Superior temporal gyrus (tissue), 1 donor: ENCODE results near the gene PATL2.
"Not testable (repeated sequence)": the region's sequence is repeated elsewhere in the genome, so short reads cannot be mapped to it uniquely, and the experiment has no call there.

Source experiments
- DNase-seq: peaks from one replicate; pipeline ENCODE4 v3.0.0-alpha.2; 2016; ENCODE audit errors: extremely low spot score

The PATL2 gene

DNA sequence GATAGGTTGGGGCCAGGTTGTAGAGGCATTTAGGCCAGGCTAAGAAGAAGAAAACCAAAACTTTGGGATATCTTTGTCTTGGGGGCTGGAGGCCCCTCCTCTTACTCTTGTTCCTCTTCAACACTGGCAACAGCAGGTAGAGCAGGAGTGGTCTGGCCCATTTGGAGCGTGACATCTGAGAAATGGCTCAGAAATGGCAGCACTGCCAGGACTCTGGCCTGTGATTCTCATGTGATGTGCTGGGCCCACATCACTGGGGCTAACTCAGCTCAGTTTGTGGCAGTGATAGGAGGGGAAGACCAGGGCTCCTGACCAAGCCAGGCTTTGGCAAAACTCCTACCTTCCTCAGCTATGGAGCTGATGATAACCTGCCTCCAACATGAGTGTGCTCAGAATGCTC is 18.5 kb downstream of the PATL2 start:
- DNase-seq = no peak

DNA sequence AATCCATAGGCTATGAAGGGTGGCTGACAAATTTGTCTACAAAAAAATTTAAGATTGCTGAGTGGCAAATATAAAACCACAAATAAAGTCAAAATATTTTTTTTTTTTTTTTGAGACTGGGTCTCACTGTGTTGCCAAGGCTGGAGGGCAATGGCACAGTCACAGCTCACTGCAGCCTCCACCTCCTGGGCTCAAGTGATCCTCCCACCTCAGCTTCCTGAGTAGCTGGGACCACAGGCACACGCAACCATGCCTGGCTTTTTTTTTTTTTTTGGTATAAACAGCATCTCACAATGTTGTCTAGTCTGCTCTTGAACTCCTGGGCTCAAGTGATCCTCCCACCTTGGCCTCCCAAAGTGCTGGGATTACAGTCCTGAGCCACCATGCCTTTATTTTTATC is 20.9 kb downstream of the PATL2 start:
- DNase-seq = not testable (repeated sequence)

DNA sequence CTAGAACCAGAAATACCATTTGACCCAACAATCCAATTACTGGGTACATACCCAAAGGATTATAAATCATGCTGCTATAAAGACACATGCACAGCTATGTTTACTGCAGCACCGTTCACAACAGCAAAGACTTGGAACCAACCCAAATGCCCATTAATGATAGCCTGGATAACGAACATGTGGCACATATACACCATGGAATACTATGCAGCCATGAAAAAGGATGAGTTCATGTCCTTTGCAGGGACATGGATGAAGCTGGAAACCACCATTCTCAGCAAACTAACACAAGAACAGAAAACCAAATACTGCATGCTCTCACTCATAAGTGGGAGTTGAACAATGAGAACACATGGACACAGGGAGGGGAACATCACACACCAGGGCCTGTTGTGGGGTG is 21.8 kb downstream of the PATL2 start:
- DNase-seq = not testable (repeated sequence)

DNA sequence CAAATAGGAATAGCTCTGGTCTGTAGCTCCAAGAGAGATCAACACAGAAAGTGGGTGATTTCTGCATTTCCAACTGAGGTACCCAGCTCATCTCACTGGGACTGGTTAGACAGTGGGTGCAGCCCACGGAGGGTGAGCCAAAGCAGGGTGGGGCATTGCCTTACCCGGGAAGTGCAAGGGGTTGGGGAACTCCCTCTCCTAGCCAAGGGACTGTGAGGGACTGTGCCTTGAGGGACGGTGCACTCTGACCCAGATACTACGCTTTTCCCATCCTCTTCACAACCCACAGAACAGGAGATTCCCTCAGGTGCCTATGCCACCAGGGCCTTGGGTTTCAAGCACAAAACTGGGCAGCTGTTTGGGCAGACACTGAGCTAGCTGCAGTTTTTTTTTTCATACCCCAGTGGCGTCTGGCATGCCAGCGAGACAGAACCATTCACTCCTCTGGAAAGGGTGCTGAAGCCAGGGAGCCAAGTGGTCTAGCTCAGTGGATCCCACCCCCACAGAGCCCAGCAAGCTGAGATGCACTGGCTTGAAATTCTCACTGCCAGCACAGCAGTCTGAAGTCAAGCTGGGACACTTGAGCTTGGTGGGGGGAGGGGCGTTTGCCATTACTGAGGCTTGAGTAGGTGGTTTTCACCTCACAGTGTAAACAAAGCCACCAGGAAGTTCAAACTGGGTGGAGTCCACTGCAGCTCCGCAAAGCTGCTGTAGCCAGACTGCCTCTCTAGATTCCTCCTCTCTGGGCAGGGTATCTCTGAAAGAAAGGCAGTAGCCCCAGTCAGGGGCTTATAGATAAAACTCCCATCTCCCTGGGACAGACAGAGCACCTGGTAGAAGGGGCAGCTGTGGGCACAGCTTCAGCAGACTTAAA is 28.1 kb downstream of the PATL2 start:
- DNase-seq = not testable (repeated sequence)

DNA sequence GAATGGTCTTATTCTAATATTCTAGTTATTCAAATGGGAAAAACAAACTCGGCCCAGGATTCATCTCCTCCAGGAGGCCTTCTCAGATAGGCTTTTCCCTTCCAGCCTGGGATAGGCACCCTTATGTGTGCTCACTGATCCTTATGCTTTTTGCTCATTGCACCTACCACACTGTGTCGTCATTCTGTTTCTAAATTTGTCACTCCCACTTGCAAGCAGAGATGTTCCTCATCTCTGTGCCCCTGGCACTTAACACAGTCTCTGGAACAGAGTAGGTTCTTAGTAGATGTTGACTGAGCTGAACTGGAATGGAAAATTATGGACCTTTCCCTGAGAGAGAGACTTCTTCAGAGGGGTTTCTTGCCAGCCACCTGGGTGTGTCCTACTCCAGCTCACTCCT is 28.9 kb downstream of the PATL2 start:
- no peak for DNase-seq

DNA sequence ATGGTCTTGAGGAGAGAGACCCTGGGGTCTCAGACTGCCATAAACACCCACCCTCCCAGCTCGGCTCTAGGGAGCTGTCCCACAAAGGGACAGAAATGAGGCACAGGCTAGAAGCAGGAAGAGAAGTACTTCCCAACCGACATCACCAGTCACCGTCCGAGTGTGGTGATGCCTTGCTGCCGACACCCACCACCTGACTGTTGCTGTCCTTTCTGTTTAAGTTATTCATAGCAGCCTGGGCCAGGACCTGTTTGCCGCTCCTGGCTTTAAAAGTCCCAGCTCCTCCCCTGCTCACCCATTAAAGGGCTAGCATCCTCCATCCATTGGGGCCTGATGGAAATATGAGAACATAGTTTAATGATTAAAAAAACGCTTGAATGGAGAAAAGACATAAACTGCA is 34.4 kb downstream of the PATL2 start:
- no peak for DNase-seq

DNA sequence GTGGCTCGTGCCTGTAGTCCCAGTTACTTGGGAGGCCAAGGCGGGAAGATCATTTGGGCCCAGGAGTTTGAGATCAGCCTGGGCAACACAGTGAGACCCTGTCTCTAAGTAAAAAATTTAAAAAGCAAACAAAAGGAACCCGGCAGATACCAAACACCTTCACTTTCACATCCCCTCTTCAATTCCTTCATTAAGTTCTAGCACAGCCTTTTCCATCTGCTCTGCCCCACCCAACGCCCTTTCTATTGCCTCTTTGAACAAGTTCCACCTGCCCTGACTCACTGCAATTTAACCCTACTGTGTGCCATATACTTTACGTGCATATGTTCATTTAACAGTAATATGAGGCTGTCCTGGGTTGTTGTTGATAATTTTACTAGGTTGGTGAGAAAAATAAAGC is 35.2 kb downstream of the PATL2 start:
- no peak for DNase-seq

DNA sequence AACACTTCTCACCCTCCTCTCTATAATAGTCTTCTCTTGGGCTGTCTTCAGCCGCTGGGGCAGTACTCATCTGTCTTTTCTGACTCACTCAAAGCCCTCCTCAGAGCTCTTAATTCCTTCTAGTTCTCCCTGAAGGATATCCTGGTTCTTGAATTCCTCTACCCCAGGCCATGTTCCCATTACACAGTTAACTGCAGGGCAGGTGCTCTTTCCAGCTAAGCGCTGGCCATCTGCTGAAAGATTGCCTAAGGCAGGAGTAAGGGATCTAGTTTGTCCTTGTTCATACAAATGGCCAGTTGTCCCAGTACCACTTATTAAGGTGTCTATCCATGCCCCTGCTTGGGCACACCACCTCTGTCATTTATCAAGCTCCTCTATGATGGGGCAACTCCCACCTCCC is 37.5 kb downstream of the PATL2 start:
- DNase-seq = no peak

DNA sequence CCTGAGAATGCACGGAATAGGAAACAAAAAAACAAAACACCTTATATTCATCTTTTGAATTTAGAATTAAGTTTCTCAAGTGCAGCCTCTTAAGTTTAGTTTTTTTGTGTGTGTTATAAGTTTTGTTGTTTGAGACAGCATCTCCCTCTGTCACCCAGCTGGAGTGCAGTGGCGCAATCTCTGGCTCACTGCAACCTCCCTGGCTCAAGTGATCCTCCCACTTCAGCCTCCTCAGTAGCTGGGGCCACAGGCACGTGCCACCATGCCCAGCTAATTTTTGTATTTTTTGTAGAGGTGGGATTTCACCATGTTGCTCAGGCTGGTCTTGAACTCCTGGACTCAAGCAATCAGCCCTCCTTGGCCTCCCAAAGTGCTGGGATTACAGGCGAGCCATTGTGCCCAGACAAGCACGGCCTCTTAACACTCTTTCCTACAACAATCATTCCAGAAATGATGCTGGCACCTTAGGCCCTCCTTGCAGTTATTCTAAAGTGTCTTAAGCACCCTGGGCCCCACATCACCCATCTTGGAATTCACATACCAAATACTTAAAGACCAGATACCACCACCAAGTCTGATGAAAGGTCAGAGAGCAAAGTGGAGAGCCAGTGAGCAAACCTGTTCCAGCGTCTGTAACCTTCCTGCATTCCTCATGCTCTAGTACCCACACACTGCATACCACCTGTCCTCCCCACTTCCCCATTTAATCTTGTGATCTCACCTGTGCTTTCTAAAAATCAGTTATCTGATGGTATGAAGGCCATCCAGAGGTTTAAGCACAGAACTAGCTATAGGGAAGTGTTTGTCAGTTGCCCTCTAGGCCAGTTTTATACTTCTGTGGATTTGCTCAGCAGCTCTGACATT is 40.8 kb downstream of the PATL2 start:
- DNase-seq = no peak

DNA sequence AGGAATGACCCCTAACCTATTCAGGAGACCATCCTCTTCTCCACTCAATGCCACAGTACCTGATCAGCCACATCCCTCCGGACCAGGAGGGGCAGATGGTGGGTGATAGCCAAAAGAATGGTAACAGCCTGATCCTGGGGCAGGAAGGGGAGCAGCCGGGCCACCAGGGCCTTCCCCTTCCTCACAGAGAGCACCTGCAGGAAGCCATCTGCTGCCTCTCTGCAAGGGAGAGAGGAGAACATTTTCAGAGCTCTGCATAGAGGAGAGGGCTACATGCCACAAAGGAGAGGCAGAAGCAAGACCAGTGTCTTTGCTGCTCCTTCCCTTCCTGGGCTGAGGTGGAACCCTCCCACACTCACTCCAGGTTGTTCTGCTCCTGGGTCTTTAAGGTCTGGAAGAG is 42.2 kb downstream of the PATL2 start:
- DNase-seq = no peak

DNA sequence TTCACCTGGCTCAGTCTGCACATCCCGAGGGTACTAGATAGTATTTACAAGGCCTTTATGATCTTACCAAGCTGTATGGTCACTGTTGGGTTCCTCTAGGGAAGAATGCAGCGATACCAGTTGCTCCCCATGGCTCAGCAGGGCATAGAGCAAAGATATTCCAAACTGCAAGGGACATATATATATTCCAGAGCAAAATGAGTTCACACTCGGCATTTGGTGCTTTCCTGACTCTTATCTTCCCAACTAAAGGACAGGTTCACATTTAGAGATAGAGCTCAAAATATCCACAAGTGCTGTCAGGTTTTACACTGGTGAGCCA is 44.1 kb downstream of the PATL2 start:
- DNase-seq = no peak

DNA sequence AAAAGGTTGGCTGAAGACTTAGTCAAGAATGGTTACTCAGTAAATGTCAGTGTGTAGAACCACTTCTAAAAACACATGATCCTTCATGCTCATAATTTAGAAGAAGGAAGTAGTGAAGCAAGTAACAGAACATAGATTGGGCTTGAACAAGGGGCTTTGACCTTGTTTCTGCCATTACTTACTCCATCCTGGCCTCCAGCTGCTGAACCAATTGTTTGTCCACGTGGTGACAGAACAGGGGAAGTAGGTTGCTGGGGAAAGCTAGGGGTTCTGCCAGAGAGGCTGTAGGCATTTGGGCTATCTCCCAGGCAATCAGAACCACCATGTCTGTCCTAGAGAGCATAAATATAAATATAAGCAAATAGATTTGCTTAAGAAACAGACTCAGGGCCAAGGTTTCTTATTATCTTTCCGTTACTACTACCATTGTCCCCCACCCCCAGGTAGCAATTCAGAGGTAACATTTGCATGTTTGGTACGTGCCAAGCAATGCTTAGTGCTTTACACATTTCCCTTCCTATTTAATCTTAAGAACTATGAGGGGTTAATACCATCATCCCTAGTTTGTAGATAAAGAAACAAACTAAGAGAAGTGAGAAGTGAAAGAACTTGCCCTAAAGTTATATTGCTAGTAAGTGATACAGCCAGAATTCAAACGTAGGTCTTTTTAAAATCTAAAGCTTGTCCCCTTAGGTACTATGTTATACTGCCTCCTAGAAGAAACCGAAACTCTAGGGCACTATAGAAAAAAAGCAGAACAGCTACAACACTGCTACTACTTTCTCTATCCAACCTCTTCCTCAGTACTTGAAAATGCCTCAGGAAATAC is 44.7 kb downstream of the PATL2 start:
- DNase-seq = no peak

DNA sequence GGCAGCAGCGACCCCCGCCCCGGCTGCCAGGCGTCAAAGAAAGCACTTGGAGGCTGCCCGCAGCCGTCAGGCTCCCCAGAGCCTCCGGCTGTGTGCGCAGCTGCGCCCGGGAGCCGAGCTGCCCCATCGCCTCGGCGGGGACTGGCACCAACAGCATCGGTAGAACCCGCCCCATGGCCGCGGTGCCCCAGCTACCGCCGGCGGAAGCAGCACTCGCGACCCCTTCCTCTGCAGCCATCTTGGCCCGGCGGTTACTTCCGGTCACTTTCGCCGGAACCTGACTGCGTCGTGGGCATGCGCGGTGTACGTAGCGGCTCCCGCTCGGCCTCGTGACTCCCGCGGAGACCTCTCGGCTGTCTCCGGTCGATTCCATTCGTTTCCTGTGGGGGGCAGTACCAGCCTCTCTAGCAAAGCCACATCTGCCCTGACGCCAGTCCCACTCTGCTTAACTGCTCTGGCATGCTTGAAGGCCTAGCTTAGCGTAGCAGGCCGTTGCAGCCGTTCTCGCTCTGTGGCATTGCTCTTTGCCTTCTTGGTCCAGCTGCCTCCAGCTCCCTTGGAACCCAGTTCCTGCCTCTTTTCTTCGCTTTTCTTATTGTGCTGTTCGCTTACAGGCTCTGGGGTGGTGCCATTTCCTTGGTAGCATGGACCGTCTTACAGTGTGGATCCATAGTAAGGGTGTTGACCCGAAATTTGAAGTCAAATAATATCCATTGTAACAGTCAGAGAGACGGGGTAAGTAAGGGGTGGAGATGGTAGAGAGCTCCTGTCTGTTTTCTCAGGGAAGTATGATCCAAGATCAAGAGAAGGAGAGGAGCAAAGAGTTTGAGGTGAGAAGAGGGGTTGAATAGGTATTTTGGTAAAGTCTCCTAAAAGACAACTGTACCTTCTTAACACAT is 47.5 kb downstream of the PATL2 start, which contains the start of gene SPG11:
Gene SPG11, minus strand, starts transcription at position 253 of the 899 bp plus-strand sequence. Its CDS starts 15 bp downstream, at position 238.
- DNase-seq = peak; percentile 99

DNA sequence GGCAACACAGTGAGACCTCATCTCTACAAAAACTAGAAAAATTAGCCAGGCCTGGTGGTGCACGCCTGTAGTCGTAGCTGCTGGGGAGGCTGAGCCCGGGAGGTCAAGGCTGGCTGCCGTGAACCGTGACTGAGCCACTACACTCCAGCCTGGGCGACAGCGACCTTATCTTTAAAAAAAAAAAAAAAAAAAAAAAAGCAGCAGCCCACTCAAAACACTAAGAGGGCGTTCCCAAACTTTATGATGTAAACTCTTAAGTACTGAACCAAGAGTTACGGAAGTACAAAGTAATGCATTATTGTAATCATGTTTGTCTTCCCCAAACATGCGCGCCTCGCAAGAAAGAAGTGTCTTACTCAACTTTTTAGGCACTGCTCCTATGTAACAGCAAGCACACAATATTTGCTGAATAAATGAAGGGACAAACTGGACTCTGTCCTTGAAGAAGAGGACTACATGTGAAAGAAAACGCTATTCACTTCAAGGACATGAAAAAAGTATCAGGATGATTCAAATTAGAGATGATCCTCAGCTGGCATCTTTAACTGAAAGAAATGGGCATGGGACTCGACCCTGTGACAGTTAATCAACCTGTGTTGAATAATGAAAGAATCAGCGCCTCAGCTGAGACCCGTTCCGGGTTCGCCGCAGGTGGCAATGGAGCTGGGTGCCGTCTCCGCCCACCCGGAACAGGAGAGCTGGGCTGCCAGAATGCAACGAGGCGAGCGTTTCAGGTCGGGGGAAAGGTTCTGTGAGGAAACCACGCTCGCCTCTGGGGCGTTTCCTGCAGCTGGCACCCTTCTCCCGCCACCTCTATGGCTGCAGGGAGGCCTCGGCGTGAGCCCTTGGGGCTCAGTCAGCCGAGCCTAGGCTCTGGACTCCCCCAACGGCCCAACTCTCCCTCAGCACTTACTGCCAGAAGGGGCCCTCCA is 48.4 kb downstream of the PATL2 start:
- DNase-seq = peak; percentile 39

DNA sequence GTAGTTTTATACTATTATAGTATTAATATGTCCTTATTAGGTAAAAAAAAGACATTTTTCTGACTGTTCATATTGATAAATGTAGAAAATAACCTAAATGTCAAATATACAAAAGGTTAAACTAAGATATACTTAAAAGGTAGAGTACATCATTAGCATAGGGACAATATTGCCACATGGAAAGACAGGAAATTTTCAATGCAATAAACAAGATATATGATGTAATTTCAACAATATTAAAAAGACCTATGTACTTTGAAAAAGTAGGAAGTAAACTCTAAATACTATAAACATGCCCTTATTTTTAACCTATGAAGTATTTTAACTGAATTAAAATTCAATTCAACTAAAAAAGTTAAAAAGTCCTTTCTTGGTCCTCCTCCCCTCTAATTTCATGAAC is 49.5 kb downstream of the PATL2 start:
- no peak for DNase-seq

DNA sequence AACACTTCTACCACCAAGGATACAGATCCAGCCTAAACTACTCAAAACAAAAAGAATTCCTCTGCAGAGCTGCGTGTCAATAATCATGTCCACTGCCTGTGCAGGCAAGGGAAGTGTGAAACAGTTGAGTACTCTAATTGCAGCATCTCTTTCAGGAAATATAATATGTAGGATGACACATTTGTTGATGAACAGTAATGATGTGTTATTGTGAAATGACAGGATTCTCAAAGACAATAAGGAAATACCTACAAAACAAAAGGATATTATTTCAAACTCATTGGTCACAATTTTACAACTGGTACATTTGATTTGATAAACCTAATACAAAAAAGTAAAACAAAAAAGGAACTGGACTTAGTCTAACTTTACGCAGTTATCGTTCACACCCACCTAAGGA is 52.1 kb downstream of the PATL2 start:
- no peak for DNase-seq

DNA sequence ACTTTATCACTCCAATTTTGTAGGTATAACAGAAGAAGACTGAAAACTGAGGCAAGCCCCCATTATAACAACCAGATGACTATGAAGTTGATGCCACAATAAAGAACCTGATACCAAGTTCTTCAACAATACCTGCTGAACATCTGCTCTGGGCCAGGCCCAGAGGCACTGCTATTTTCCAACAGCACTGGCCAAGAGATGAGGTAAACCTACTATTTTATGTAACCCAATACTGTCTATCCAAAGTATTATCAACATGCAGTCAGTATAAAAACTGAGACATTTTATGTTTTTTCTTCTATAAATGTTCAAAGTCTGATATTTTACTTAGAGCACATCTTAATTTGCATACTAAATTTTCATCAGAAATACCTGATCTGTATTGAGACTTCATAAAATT is 53.7 kb downstream of the PATL2 start:
- DNase-seq = no peak

DNA sequence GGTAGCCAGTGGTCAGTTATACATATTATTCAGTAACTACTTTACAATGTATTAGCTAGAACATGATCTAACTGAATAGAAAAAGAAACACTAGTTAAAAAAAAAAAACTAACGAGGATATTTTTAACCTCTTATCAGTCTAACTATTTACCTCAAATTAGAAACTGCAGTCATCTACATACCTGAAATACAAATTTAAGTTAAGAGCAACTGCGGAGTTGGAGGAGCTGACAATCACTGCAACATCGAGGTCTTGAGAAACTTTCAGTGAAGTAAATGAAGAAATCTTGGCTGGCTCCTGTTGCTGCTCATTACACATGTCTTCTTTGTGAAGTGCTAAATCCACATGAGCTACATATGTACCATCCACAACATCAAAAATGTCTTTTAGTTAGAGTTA is 54.2 kb downstream of the PATL2 start:
- no peak for DNase-seq

DNA sequence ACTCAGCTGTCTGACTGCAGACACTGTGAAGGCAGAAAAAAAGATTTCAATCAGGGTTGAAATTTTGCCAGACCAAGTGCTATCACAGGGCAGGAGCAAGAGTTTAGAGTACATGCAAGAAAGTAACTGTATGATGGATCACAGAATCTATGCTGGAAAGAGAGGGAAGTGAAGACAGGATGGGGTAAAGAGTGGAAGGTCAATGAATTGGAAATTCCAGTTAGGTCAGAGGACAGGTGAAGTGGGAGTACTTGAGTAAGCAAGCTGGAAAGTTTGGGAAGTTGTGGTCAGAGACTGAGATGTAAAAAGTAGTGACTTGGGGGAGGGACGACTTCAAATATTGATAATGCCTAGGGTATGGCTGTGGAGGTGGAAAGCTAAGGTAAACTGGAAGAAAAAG is 54.8 kb downstream of the PATL2 start:
- no peak for DNase-seq

DNA sequence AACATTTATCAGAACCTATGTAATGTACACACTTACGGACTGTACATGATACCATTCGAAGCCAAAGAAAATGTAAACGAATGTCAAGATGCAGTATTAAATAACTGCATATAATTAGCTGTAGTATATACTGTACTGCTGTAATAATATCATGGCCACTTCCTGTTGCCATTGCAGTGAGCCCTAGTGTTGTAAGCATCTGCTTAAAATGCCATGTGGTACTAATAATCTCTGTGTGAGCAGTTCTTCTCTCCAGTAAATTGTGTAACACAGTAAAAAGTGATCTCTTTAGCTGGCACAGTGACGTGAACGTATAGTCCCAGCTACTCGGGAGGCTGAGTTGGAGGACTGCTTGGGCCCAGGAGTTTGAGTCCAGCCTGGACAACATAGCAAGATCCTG is 56.3 kb downstream of the PATL2 start:
- DNase-seq = no peak
